ENCODE measurements around the gene TFAP2C. TPM values are rescaled to one million over a fixed set of nuclear protein-coding genes. Genes with fewer than 3 reads are reported as not detected.
"Not testable (repeated sequence)": the region's sequence is repeated elsewhere in the genome, so short reads cannot be mapped to it uniquely, and the experiment has no call there.

The TFAP2C gene
- total RNA-seq, 2 donors from 2014 or later = 0.57 to 1.3 TPM

GRCh38 chr20:56653211-56653610, 24.1 kb downstream of the TFAP2C start:
- intact Hi-C loops (cut with DNase I) = no loop called here
- H3K36me3 ChIP-seq = no peaks in the 10 kb centered on the region
- H3K4me3 ChIP-seq = no peak overlapping the region
- DNase-seq = no peak
- no peak for TF ChIP-seq CTCF (IDR thresholded peaks at IDR 0.05)
- no peak overlapping the region for H3K9ac ChIP-seq (ENCODE audit: low read depth in 2 of 2, low read length in 2 of 2)
- no peak overlapping the region for H3K27ac ChIP-seq
- H3K9me3 ChIP-seq = no peaks in the 10 kb centered on the region
- no peaks in the 10 kb centered on the region for H3K4me1 ChIP-seq
- no peaks in the 10 kb centered on the region for H3K27me3 ChIP-seq

- no peak for TF ChIP-seq CTCF (IDR thresholded peaks at IDR 0.05)
- Histone ChIP-seq H3K36me3 (no peaks in the 10 kb centered on the region), H3K27me3 (no peaks in the 10 kb centered on the region), H3K4me3 (no peak overlapping the region), H3K4me1 (no peaks in the 10 kb centered on the region), H3K9ac (ENCODE audit: low read depth in 2 of 2, low read length in 2 of 2) (no peak overlapping the region), H3K9me3 (no peaks in the 10 kb centered on the region), H3K27ac (no peak overlapping the region)
- DNase-seq = no peak
- intact Hi-C loops (cut with DNase I) = no loop called here
Observed at GRCh38 chr20:56656632-56657031, 27.5 kb downstream of the TFAP2C start.

- no peak for TF ChIP-seq CTCF (IDR thresholded peaks at IDR 0.05)
- Histone ChIP-seq H3K27me3 (no peaks in the 10 kb centered on the region), H3K9ac (ENCODE audit: low read depth in 2 of 2, low read length in 2 of 2) (no peak overlapping the region), H3K27ac (no peak overlapping the region), H3K9me3 (no peaks in the 10 kb centered on the region), H3K36me3 (no peaks in the 10 kb centered on the region), H3K4me3 (no peak overlapping the region), H3K4me1 (no peaks in the 10 kb centered on the region)
- intact Hi-C loops (cut with DNase I) = no loop called here
- DNase-seq = no peak
Observed at GRCh38 chr20:56657879-56658278, 28.8 kb downstream of the TFAP2C start.

- intact Hi-C loops (cut with DNase I); DNase-seq; H3K9me3 ChIP-seq; H3K4me1 ChIP-seq; H3K27me3 ChIP-seq; H3K4me3 ChIP-seq; H3K9ac ChIP-seq (ENCODE audit: low read depth in 2 of 2, low read length in 2 of 2); H3K27ac ChIP-seq; H3K36me3 ChIP-seq: not testable (repeated sequence)
Observed at GRCh38 chr20:56658341-56658947, 29.3 kb downstream of the TFAP2C start.

- no peak for DNase-seq
- H3K9me3 ChIP-seq = no peaks in the 10 kb centered on the region
- intact Hi-C loops (cut with DNase I) = no loop called here
- no peak overlapping the region for H3K9ac ChIP-seq (ENCODE audit: low read depth in 2 of 2, low read length in 2 of 2)
- H3K4me1 ChIP-seq = no peaks in the 10 kb centered on the region
- TF ChIP-seq CTCF (IDR thresholded peaks at IDR 0.05) = no peak
- no peaks in the 10 kb centered on the region for H3K27me3 ChIP-seq
- no peaks in the 10 kb centered on the region for H3K36me3 ChIP-seq
- no peak overlapping the region for H3K27ac ChIP-seq
- H3K4me3 ChIP-seq = no peak overlapping the region
Observed at GRCh38 chr20:56663660-56664059, 34.6 kb downstream of the TFAP2C start.

GRCh38 chr20:56664796-56665195, 35.7 kb downstream of the TFAP2C start:
- Histone ChIP-seq H3K4me3 (no peak overlapping the region), H3K9me3 (no peaks in the 10 kb centered on the region), H3K36me3 (no peaks in the 10 kb centered on the region), H3K4me1 (no peaks in the 10 kb centered on the region), H3K27ac (no peak overlapping the region), H3K27me3 (no peaks in the 10 kb centered on the region), H3K9ac (ENCODE audit: low read depth in 2 of 2, low read length in 2 of 2) (no peak overlapping the region)
- TF ChIP-seq CTCF (IDR thresholded peaks at IDR 0.05) = no peak
- no peak for DNase-seq
- intact Hi-C loops (cut with DNase I) = no loop called here
